H1 (cell line): ENCODE results near the gene GHRH. TPM values are rescaled to one million over a fixed set of nuclear protein-coding genes. Genes with fewer than 3 reads are reported as not detected.

ENCODE experiments used
- CEBPB ChIP-seq: IDR thresholded peaks from 2 replicates; pipeline ENCODE4 v1.6.1; 2012; ENCODE audit warnings: low read depth, low read length
- CHD1 ChIP-seq: IDR thresholded peaks from 2 replicates; pipeline ENCODE4 v1.6.1; 2012; ENCODE audit warnings: low read depth, low read length, improper control_type of control experiment
- CREB1 ChIP-seq: IDR thresholded peaks from 2 replicates; pipeline ENCODE4 v1.6.1; 2012; ENCODE audit warnings: inconsistent platforms
- GTF2F1 ChIP-seq: IDR thresholded peaks from 2 replicates; pipeline ENCODE4 v1.6.1; 2012; ENCODE audit warnings: low read depth, low read length, improper control_type of control experiment, borderline replicate concordance
- MAFK ChIP-seq: IDR thresholded peaks from 2 replicates; pipeline ENCODE4 v1.6.1; 2012; ENCODE audit warnings: low read depth, mild to moderate bottlenecking, improper control_type of control experiment, low read length
- MAX ChIP-seq: IDR thresholded peaks from 2 replicates; pipeline ENCODE4 v1.6.1; 2012; ENCODE audit warnings: inconsistent platforms
- PHF8 ChIP-seq: fragments of 200-600 bp; sonication (generic); conservative IDR thresholded peaks from 2 replicates; pipeline ENCODE4 v1.7.1; 2012; ENCODE audit warnings: low read depth, mild to moderate bottlenecking, inconsistent platforms, low read length, moderate library complexity
- RAD21 ChIP-seq, 2 experiments: IDR thresholded peaks in 1 of 2; conservative IDR thresholded peaks in 1 of 2; 2 replicates each; pipeline ENCODE4 v1.6.1; 2011; ENCODE audit warnings: low read depth in 2 of 2, low read length in 2 of 2, improper control_type of control experiment in 1 of 2, inconsistent platforms in 1 of 2, mild to moderate bottlenecking in 1 of 2, moderate library complexity in 1 of 2
- TCF12 ChIP-seq: IDR thresholded peaks from 2 replicates; pipeline ENCODE4 v1.6.1; 2011; ENCODE audit warnings: low read depth, mild to moderate bottlenecking, low read length
- polyA plus RNA-seq, 7 experiments: library from polyadenylated mRNA; depleted of rRNA in 3 of 7; stranded (reverse) in 5 of 7; unstranded in 2 of 7; fragments of >200 nt in 5 of 7; fragments of 200-250 nt in 2 of 7; gene quantifications; 1 replicate in 5 of 7; 2 replicates in 1 of 7; 4 replicates in 1 of 7; pipeline versions ENCODE4 v1.2.1 to v1.2.3, GENCODE V29; 2011 to 2013; ENCODE audit warnings: missing spikeins in 2 of 7, mixed read lengths in 2 of 7
- total RNA-seq: library from RNA; stranded (reverse); fragmentation: NEBNext Ultra II Directional; extraction: Animal tissue kit (Norgen Biotek cat#: 25700); gene quantifications from 2 replicates; pipeline ENCODE4 v1.2.1, GENCODE V29; 2021

GHRH gene
- total and polyA plus RNA-seq, 2 of the 8 experiments (the other 6 are each of a cell fraction or from before 2014, with no cell fraction given), result not detected

GRCh38 chr20:37259031-37259430, 2.6 kb downstream of the GHRH start (continued):
- no peak for TF ChIP-seq MAX
- no peak for TF ChIP-seq CREB1
- TF ChIP-seq GTF2F1, result no peak
- TF ChIP-seq CEBPB, result no peak
- no peak for TF ChIP-seq RAD21 (IDR thresholded peaks at IDR 0.05 in 1 of 2, conservative IDR thresholded peaks at IDR 0.05 in 1 of 2; ENCODE audit: low read depth in 2 of 2, low read length in 2 of 2)
- no peak for TF ChIP-seq CHD1
- TF ChIP-seq TCF12, result no peak
- TF ChIP-seq MAFK, result no peak
- TF ChIP-seq PHF8, result no peak
